GM12892 (cell line): Measurements from ENCODE around the gene VSIG10L.

Experiments used
- POLR2A ChIP-seq: IDR thresholded peaks from 2 replicates; pipeline ENCODE4 v1.6.1; 2011; ENCODE audit warnings: low read depth, low read length, control low read depth
- POLR2AphosphoS5 ChIP-seq: IDR thresholded peaks from 2 replicates; pipeline ENCODE4 v1.6.1; 2011; ENCODE audit warnings: low read depth, low read length, control low read depth

- no peak for TF ChIP-seq POLR2AphosphoS5
- TF ChIP-seq POLR2A = no peak
Observed at GRCh38 chr19:51389143-51389542, 47.2 kb upstream of the VSIG10L start.
